ENCODE results near the gene LRIG2.
"Not testable (repeated sequence)": the region's sequence is repeated elsewhere in the genome, so short reads cannot be mapped to it uniquely, and the experiment has no call there.

LRIG2 gene

GRCh38 chr1:113058941-113059706, 13.9 kb upstream of the LRIG2 start:
- DNase-seq = no peak

DNA sequence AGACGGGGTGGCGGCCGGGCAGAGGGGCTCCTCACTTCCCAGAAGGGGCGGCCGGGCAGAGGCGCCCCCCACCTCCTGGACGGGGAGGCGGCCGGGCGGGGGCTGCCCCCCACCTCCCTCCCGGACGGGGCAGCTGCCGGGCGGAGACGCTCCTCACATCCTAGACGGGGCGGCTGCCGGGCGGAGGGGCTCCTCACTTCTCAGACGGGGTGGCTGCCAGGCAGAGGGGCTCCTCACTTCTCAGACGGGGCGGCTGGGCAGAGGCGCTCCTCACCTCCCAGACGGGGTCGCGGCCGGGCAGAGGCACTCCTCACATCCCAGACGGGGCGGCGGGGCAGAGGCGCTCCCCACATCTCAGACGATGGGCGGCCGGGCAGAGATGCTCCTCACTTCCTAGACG, 9.5 kb upstream of the LRIG2 start:
- DNase-seq = not testable (repeated sequence)

GRCh38 chr1:113072141-113072756, 749 bp upstream of the LRIG2 start:
- DNase-seq = no peak

GRCh38 chr1:113073479-113073950, 517 bp downstream of the LRIG2 start:
- DNase-seq = no peak

GRCh38 chr1:113074237-113074636, 1.2 kb downstream of the LRIG2 start:
- DNase-seq = no peak

GRCh38 chr1:113077978-113078377, 5.0 kb downstream of the LRIG2 start:
- not testable (repeated sequence) for DNase-seq

DNA sequence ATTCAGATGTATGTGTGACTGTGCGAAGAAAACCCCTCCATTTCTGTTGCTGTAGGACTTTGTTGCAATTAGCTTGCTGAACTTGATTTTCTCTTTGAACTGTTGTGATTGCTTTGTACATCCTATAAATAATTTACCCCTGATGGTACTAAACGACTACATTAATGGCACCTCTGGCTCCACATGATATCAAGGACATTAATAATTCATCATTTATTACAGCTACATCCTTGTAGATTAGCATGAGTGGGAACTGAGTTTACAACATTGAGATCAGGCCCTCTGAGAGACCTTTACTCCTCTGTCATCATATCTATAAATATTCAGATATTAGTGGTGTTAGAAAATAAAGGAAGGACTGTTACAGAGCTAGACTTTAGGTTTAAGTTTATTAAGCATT, 13.5 kb downstream of the LRIG2 start:
- no peak for DNase-seq

DNA sequence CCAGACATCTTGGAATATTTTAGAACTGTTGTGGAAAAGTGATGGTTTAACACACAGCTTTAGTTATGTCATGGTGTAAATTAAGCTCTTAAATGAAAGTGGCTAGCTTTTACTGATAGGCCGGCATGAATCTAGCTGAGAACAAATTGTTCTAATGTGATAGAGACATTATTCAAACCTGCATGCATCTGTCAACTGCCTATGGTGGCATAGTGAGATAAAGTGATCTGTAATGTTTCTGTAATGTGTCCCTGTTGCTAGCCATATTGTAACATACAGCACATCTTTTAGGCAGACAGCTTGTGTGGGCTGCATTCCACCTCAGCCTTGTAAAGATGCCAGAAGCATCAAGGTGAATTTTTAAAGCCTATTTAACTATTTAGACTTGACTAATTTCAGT, 16.0 kb downstream of the LRIG2 start:
- DNase-seq = no peak

DNA sequence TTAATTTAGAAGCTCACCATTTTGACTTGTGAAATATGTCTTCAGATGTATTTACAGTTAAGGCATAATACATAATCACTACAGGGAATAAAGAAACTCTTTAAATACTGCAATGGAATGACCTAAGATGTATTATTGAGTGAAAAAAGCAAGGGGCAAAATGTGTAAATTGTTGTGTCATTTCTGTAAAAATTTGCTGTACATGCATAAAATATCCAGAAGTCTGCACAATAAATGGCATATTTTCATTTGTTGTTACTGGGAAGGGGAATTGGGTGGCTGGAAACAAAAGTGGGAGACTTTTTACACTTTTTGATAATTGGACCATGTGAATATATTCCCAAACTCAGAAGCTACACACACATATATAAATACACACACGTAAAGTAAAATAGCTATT, 17.1 kb downstream of the LRIG2 start:
- no peak for DNase-seq

DNA sequence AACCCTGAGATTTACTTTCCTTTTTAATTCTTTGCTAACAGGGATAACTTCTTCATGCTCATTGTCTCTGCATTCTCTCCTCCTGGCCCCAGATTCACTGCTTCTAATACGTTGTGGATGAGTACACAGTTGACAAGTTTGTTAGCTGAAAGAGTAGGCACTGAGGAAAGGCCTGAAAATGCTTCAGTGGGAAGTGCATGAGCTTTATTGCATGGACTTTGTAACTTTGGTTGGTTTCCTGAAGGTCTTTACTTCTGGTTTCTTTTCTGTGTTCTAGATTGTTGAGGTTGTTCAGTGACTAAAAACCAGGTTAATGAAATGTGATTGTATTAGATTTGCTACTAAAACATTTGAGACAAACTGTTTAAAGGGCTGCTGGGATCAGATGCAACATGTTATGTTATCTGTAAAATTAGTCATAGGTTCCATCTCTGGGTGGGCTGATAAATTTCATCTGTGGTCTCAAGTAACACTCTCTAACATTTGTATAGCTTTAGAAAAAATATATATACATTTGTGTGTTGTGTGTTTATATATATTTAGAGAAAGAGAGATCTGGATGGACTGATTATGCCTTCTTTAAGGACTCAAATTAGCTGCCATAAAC, 19.1 kb downstream of the LRIG2 start:
- no peak for DNase-seq

- DNase-seq = no peak
These were observed 21.5 kb downstream of the LRIG2 start for GRCh38 chr1:113094506-113094905.

- DNase-seq = no peak
These were observed 22.9 kb downstream of the LRIG2 start for GRCh38 chr1:113095790-113096455.

- no peak for DNase-seq
These were observed 23.5 kb downstream of the LRIG2 start for GRCh38 chr1:113096493-113096892.

GRCh38 chr1:113101588-113101987, 28.6 kb downstream of the LRIG2 start:
- DNase-seq = no peak

- no peak for DNase-seq
These were observed 30.1 kb downstream of the LRIG2 start for GRCh38 chr1:113103048-113103447.

- DNase-seq = no peak
These were observed 31.0 kb downstream of the LRIG2 start for GRCh38 chr1:113103977-113104376.

- no peak for DNase-seq
These were observed 33.9 kb downstream of the LRIG2 start for GRCh38 chr1:113106910-113107309.

DNA sequence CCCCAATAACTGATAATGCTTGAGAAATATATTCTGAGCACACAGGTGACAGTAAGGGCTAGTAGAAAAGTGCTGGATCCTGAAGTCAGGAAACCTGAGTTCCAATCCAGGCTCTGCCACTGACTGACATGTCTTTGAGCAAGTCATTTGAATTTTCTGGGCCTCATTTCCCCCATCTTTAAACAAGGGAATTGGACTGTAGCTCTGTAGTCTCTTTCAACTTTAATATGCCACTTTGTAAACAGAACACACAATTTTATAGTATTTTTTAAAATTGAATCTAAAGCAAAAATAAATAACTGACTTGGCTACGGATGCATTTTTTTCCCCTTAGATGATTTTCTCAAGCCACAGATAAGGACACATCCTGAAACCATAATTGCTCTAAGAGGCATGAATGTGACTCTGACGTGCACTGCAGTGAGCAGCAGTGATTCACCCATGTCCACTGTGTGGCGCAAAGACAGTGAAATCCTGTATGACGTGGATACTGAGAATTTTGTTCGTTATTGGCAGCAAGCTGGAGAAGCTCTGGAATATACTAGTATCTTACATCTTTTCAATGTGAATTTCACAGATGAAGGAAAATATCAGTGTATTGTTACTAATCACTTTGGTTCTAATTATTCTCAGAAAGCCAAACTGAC, 37.0 kb downstream of the LRIG2 start:
- no peak for DNase-seq

- no peak for DNase-seq
These were observed 45.3 kb downstream of the LRIG2 start for GRCh38 chr1:113118266-113118665.

DNA sequence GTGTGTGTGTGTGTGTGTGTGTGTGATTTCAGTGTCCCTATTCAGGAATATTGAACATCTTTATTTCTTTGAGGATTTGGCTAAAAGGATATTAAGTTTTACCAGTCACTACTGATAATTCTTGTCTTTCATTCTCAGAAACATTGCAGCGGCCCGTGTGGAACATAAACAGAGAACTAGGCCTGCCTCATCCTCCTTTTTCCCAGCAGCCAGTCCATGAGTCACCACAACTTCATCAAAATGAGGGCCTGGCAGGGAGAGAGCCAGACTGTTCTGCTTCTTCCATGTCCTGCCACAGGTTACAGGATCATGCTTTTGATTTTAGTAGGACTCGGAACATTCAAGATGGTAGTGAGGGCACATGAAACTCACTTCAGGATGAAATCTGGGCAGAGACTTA, 50.7 kb downstream of the LRIG2 start:
- no peak for DNase-seq

GRCh38 chr1:113124366-113124765, 51.4 kb downstream of the LRIG2 start:
- DNase-seq = no peak

DNA sequence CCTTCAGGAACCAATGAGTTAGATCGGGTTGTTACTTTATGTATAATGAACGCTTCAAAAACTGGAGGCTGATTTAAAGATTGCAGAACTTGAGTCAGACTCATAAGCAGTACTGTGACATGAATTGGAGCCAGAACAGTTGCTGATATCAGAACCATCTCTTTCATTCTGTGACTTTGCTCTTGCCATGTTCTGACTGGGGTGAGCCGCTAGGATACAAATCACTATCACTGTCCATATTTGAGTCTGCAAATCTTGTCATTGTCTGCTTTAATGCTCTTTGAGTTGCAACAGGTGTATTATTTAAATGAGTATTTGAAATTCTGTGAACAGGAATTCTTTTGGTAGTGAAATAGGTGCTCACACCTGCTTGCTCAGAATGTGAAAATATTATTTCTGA, 52.5 kb downstream of the LRIG2 start:
- DNase-seq = no peak

- no peak for DNase-seq
These were observed 53.2 kb downstream of the LRIG2 start for GRCh38 chr1:113126207-113126606.

Data from activated effector memory CD4-positive, alpha-beta T cell treated with Interleukin-2 at 50 U/mL for 16 hours (primary cell).